HG02571 (cell line): ENCODE results near the gene ALDH1A2.
"Not testable (repeated sequence)": the region's sequence is repeated elsewhere in the genome, so short reads cannot be mapped to it uniquely, and the experiment has no call there.

Source experiments
- ATAC-seq: cut with Tn5 transposase; IDR thresholded peaks from one replicate; pipeline ENCODE4 v1.9.1; 2021; ENCODE audit warnings: mild to moderate bottlenecking, moderate library complexity; ENCODE audit not compliant: unreplicated experiment

Gene ALDH1A2

GRCh38 chr15:58043192-58043903, 22.2 kb downstream of the ALDH1A2 start:
- ATAC-seq: no peak

- no peak for ATAC-seq
Measured at GRCh38 chr15:58042006-58042405, 23.5 kb downstream of the ALDH1A2 start.

- no peak for ATAC-seq
Measured at GRCh38 chr15:58040150-58040549, 25.4 kb downstream of the ALDH1A2 start.

- ATAC-seq: no peak
Measured at GRCh38 chr15:58039079-58040035, 26.2 kb downstream of the ALDH1A2 start.

- ATAC-seq: no peak
Measured at GRCh38 chr15:58038426-58039078, 27.0 kb downstream of the ALDH1A2 start.

GRCh38 chr15:58037723-58038301, 27.7 kb downstream of the ALDH1A2 start:
- ATAC-seq: no peak

- no peak for ATAC-seq
Measured at GRCh38 chr15:58036579-58036978, 28.9 kb downstream of the ALDH1A2 start.

- ATAC-seq: not testable (repeated sequence)
Measured at GRCh38 chr15:58028392-58028791, 37.1 kb downstream of the ALDH1A2 start.

- ATAC-seq: no peak
Measured at GRCh38 chr15:58026552-58026951, 39.0 kb downstream of the ALDH1A2 start.

- ATAC-seq: no peak
Measured at GRCh38 chr15:58026051-58026450, 39.5 kb downstream of the ALDH1A2 start.

- no peak for ATAC-seq
Measured at GRCh38 chr15:58021332-58022230, 43.9 kb downstream of the ALDH1A2 start.

GRCh38 chr15:58019503-58020376, 45.8 kb downstream of the ALDH1A2 start:
- ATAC-seq: no peak

GRCh38 chr15:58017869-58018268, 47.6 kb downstream of the ALDH1A2 start:
- no peak for ATAC-seq

- ATAC-seq: no peak
Measured at GRCh38 chr15:58016581-58017175, 48.8 kb downstream of the ALDH1A2 start.

GRCh38 chr15:58015565-58015964, 49.9 kb downstream of the ALDH1A2 start:
- no peak for ATAC-seq

- ATAC-seq: no peak
Measured at GRCh38 chr15:58014470-58014869, 51.0 kb downstream of the ALDH1A2 start.

GRCh38 chr15:58014040-58014439, 51.5 kb downstream of the ALDH1A2 start:
- ATAC-seq: no peak

- ATAC-seq: no peak
Measured at GRCh38 chr15:58010983-58011382, 54.5 kb downstream of the ALDH1A2 start.

GRCh38 chr15:58003810-58004209, 61.7 kb downstream of the ALDH1A2 start:
- ATAC-seq: no peak
